GM18861 (cell line): ENCODE results near the gene PKD1L1.
"Not testable (repeated sequence)": the region's sequence is repeated elsewhere in the genome, so short reads cannot be mapped to it uniquely, and the experiment has no call there.

Experiments used
- ATAC-seq: cut with Tn5 transposase; IDR thresholded peaks from one replicate; pipeline ENCODE4 v1.9.1; 2021; ENCODE audit not compliant: unreplicated experiment

PKD1L1 gene

DNA sequence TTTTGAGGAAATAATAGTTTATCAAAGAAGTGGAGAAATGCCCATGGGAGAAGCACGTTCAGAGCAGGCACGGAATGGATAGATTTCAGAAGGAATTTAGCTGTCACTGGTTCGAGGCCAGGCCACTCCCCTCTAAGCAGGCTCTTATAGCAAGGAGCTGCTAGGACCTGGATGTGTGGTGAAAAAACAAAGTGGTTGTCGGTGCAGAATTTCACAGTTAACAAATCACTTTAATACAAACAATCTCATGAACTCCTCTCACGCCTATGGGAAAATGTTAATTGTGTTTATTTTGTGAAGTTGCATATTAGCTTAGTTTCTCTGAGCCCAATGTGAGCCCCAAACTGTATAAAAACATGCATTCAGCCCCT, 176.3 kb downstream of the PKD1L1 start:
- ATAC-seq, result no peak

GRCh38 chr7:47771336-47771989, 176.8 kb downstream of the PKD1L1 start:
- no peak for ATAC-seq

DNA sequence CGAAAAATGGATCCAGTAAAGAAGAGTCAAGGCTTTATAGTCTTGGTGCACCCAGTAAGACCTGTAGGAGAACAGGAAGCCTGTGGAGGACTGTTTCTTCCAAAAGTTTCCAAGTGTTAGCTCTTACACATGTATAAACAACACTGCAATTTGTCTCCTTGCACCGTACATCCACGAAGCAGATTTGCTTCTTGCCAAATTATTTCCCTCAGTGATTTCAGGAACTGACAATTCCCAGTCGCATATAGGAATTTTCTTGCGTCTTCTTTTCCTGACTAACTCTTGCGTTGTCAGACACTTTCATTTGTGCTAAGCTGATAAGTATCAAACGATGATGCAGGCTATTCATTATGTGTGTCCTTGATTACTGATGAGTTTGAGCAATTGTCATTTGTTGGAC, 182.1 kb downstream of the PKD1L1 start:
- no peak for ATAC-seq

DNA sequence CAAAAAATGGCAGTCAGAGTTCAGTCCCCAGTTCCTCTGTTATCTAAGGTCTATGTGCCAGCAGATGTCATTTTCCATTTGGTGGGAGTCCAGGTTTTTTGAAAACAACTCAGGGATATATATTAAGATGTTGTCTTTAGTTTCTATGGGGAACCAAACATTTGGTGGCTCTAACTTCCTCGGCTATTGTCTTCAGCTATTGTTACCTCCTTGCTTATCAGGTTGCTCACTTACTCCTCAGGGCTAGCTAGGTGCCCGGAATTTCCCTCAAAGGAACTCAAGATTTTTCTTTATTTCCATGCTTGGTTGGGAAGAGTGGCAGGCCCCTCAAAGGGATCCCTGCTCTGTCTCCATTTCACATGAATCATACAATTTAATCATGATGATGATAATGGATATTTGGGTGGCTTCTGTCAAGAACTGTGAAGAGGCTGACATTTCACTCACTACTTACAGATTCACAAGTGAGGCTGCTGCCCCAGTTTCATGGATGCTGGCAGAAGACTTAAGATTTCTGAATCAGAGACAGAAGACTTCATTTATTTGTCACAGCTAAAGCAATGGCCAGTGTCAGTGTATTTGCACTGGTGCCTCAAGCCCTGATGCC, 182.8 kb downstream of the PKD1L1 start:
- ATAC-seq, result no peak

DNA sequence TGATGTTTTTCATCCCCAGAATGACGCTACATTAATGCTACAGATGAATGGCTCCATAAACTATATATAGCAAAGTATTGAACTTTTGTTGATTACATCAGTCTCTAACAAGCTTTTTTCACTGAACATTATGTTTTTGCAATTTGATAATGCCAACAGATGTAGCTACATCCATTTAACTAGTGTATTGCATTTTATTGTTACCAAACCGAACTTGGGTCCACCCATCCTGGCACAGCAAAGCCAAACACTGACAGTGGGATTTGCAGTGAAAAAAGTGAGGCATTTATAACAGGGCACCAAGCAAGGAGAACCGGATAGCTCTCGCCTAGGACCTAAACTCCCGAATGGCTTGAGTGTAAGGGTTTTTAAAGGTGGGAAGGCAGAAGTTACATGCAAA, 183.5 kb downstream of the PKD1L1 start:
- no peak for ATAC-seq

DNA sequence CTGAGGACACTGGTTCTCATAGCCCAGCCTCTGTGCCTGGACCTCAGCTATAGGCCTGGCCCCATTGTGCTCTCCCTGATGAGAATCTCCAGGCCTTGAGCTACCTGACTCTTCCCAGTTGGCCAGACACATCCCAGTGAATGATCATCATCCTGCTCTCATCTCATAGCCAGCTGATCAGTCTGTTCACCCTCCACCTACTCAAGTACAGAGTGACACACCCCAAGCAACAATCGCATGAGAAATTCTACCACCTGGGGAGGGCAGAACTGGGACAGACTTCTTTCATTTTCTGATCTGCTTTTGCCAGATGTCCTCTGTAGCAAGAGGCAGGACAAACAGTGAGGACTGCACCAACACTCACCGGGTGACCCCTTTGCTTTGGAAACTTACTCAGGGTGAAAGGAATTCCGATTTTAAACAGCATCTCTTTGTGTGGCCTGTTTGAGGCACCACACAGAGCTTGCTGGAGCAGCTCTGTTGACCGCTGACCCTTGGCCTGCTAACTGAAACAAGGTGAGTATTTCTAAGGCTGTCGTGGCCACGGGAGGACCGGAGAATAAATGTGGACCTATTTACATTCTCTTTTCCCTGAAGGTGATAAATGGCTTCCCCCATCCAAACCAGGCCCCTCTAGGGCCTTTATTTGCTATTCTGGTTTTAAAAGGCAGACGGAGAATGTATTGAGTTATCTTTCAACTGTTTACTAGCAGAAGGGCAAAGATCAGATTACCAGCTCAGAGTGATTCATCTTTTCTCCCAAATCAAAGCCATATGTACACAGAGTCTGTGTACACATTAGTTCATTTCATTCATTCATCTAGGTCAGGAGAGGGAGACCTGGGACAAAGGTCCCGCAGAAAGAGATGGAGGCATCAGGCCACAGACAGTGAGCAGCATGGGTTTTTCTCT, 184.9 kb downstream of the PKD1L1 start:
- no peak for ATAC-seq

GRCh38 chr7:47762746-47763062, 185.6 kb downstream of the PKD1L1 start:
- ATAC-seq, result no peak

GRCh38 chr7:47762207-47762606, 186.1 kb downstream of the PKD1L1 start:
- ATAC-seq, result no peak

DNA sequence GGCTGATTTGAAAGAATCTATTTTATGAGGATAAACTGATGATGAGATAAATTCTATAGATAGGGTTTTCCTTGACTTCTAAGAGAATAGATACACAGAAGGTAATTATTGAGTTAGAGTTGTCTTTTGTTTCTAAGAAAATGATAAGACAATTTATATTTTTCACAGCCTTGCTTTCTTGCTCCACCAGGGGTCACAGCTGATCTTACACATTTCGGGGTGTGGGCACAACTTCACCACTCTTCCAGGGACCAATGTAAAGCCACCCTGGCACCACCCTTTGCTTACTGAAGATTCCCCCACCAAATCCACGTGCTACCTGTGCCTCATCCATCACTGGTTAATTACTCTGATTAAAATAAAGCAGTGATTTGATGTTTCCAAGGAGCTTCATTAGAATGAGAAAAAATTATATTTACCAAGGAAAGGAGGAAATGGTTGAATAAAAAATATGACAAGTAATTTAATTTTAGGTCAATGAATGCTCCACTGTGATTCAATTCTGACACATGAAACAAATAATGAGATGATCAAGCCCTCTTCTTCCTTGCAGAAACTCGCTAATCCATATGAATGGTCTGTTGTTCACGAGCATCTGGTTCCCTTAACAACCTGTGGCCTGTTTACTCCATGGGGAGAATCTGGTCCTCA, 189.1 kb downstream of the PKD1L1 start:
- ATAC-seq, result no peak

DNA sequence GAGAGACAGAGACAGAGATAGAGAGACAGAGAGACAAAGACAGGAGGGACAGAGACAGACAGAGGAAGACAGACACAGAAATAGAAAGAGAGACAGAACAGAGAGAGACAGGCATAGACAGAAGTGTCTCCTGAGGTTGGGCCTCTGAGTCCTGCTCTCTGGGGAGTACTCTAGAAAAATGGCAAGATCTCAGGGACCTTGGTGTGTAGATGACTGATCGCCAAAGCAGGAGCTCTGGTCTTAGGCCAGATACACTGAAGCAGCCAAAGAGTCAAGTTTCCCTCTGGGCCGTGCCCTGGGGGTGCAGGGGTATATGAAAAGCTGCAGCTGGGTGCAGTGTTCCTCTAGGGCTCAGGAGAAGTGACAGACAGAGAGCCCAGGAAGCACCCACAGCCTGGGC, 189.7 kb downstream of the PKD1L1 start:
- ATAC-seq, result no peak

DNA sequence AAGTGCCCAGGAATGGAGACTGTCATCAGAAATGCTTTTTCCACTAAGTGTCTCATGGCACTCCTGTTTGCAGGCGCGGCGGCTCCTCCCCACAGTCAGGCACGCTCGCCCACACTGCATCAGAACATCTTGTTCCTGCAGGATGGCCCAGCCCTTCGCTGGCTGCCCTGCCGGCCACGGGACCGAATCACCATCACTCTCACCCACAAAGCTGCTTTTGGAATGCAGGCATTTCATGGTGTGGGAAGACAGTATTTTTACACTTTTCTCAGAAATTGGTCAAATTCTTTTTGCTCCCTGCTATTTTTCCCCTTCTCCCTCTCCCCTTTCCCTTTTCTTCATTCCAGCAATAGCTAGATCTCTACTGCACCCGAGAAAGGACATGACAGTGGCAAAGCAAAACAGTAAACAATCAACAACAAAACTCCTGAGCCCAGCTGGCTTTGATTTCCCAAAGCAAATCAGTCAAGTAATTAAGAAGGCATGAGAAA, 190.3 kb downstream of the PKD1L1 start:
- ATAC-seq, result no peak

- no peak for ATAC-seq
Observed at GRCh38 chr7:47756636-47757035, 191.6 kb downstream of the PKD1L1 start.

- ATAC-seq, result no peak
Observed at GRCh38 chr7:47755248-47755647, 193.0 kb downstream of the PKD1L1 start.

DNA sequence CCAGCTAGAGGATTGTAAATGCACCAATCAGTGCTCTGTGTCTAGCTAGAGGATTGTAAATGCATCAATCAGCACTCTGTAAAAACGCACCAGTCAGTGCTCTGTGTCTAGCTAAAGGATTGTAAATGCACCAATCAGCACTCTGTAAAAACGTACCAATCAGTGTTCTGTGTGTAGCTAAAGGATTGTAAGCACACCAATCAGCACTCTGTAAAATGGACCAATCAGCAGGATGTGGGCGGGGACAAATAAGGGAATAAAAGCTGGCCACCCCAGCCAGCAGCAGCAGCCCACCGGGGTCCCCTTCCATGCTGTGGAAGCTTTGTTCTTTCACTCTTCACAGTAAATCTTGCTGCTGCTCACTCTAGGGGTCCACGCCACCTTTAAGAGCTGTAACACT, 196.5 kb downstream of the PKD1L1 start:
- not testable (repeated sequence) for ATAC-seq

DNA sequence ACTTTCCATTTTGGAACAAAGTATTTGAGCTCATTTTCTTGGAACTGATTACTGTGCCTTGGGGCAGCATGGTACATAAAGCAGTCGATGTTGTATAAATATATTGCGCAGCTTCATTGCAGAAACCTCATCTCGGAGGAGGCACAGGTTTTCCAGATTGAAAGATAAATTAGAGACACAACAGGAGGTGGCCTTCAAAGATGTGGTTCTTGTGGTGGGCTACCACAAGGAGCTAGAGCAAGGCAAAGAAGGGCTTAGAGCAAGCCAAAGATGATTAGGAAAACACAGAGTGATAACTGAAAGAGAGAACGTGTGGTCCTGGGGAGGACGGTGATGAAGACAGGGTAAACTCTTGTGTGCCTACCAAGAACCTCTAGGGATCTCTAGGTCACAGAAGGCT, 197.2 kb downstream of the PKD1L1 start:
- ATAC-seq, result no peak

DNA sequence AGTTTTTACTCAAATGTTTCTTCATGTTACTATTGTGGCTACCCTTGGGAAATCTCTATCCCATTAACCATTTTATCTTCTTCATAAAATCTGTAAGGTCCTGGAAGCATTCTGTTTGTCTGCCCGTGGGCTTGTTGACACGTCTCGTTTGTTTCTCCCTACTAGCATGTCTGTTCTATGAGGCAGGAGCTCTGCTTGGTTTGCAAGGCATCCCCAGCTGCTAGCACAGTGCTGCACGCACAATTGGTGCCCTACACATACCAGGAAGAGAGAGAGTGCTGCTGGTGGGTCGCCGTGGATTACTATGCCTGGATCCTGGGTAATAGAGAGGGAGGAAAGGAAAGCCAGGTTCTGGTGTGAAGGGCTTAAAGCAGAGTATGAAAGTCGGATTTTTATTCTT, 200.2 kb downstream of the PKD1L1 start:
- no peak for ATAC-seq

GRCh38 chr7:47747160-47747559, 201.1 kb downstream of the PKD1L1 start:
- no peak for ATAC-seq

DNA sequence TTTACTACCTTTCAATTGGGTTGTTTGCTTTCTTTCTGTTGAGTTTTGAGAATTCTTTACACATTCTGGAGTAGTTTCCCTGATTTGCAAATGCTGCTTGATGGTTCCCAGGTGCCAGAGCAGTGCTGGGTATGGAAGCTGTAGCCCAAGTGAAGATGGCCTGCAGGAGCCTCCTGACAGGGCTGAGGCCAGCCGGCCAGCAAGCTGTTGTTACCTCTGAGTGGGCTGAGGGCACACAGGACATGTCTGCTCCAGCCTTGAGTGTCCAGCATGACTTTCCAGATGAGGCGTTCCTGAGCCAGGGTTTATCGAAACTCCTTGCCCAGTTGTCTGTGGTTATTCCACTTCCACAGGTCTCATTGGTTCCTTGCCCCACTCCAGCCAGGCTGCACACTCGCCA, 201.8 kb downstream of the PKD1L1 start:
- ATAC-seq, result no peak

- ATAC-seq, result no peak
Observed at GRCh38 chr7:47744883-47745282, 203.4 kb downstream of the PKD1L1 start.

- no peak for ATAC-seq
Observed at GRCh38 chr7:47743965-47744591, 204.2 kb downstream of the PKD1L1 start.

GRCh38 chr7:47741984-47742383, 206.3 kb downstream of the PKD1L1 start:
- ATAC-seq, result no peak
